ENCODE measurements around the gene PCDH15.
"Not testable (repeated sequence)": the region's sequence is repeated elsewhere in the genome, so short reads cannot be mapped to it uniquely, and the experiment has no call there.

PCDH15 gene

GRCh38 chr10:53983431-53983830, 817.6 kb downstream of the PCDH15 start:
- DNase-seq (ENCODE audit: low read depth in 2 of 2), result no peak

GRCh38 chr10:53980210-53980609, 820.8 kb downstream of the PCDH15 start:
- no peak for DNase-seq (ENCODE audit: low read depth in 2 of 2)

GRCh38 chr10:53978301-53978700, 822.7 kb downstream of the PCDH15 start:
- DNase-seq (ENCODE audit: low read depth in 2 of 2), result no peak

- DNase-seq (ENCODE audit: low read depth in 2 of 2), result no peak
Measured at GRCh38 chr10:53977267-53977666, 823.8 kb downstream of the PCDH15 start.

GRCh38 chr10:53957401-53957800, 843.6 kb downstream of the PCDH15 start:
- no peak for DNase-seq (ENCODE audit: low read depth in 2 of 2)

- DNase-seq (ENCODE audit: low read depth in 2 of 2), result no peak
Measured at GRCh38 chr10:53955091-53955490, 845.9 kb downstream of the PCDH15 start.

GRCh38 chr10:53952698-53953630, 848.1 kb downstream of the PCDH15 start:
- no peak for DNase-seq (ENCODE audit: low read depth in 2 of 2)

GRCh38 chr10:53939654-53940053, 861.4 kb downstream of the PCDH15 start:
- no peak for DNase-seq (ENCODE audit: low read depth in 2 of 2)

GRCh38 chr10:53930648-53931047, 870.4 kb downstream of the PCDH15 start:
- no peak for DNase-seq (ENCODE audit: low read depth in 2 of 2)

- not testable (repeated sequence) for DNase-seq (ENCODE audit: low read depth in 2 of 2)
Measured at GRCh38 chr10:53924051-53924700, 876.9 kb downstream of the PCDH15 start.

GRCh38 chr10:53918755-53919154, 882.3 kb downstream of the PCDH15 start:
- DNase-seq (ENCODE audit: low read depth in 2 of 2), result no peak

- DNase-seq (ENCODE audit: low read depth in 2 of 2), result no peak
Measured at GRCh38 chr10:53909791-53910190, 891.2 kb downstream of the PCDH15 start.

GRCh38 chr10:53904506-53905241, 896.4 kb downstream of the PCDH15 start:
- no peak for DNase-seq (ENCODE audit: low read depth in 2 of 2)

GRCh38 chr10:53903756-53904155, 897.3 kb downstream of the PCDH15 start:
- DNase-seq (ENCODE audit: low read depth in 2 of 2), result no peak

- no peak for DNase-seq (ENCODE audit: low read depth in 2 of 2)
Measured at GRCh38 chr10:53899463-53900160, 901.4 kb downstream of the PCDH15 start.

- no peak for DNase-seq (ENCODE audit: low read depth in 2 of 2)
Measured at GRCh38 chr10:53898532-53898931, 902.5 kb downstream of the PCDH15 start.

GRCh38 chr10:53894145-53894544, 906.9 kb downstream of the PCDH15 start:
- DNase-seq (ENCODE audit: low read depth in 2 of 2), result no peak

GRCh38 chr10:53893061-53893460, 908.0 kb downstream of the PCDH15 start:
- DNase-seq (ENCODE audit: low read depth in 2 of 2), result no peak

GRCh38 chr10:53886325-53887300, 914.4 kb downstream of the PCDH15 start:
- DNase-seq (ENCODE audit: low read depth in 2 of 2), result no peak

- DNase-seq (ENCODE audit: low read depth in 2 of 2), result no peak
Measured at GRCh38 chr10:53864846-53865245, 936.2 kb downstream of the PCDH15 start.
